HTERT RPE-1 (cell line): ENCODE data around the gene ASIC4.

Experiments used
- in situ Hi-C: fragments of 300-500 bp; cut with MboI; formaldehyde crosslinking; loops from 4 replicates; pipeline ENCODE4 v1.14.3; 2020; ENCODE audit warnings: low sequenced_read_pairs

The ASIC4 gene, protein sequence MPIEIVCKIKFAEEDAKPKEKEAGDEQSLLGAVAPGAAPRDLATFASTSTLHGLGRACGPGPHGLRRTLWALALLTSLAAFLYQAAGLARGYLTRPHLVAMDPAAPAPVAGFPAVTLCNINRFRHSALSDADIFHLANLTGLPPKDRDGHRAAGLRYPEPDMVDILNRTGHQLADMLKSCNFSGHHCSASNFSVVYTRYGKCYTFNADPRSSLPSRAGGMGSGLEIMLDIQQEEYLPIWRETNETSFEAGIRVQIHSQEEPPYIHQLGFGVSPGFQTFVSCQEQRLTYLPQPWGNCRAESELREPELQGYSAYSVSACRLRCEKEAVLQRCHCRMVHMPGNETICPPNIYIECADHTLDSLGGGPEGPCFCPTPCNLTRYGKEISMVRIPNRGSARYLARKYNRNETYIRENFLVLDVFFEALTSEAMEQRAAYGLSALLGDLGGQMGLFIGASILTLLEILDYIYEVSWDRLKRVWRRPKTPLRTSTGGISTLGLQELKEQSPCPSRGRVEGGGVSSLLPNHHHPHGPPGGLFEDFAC

DNA sequence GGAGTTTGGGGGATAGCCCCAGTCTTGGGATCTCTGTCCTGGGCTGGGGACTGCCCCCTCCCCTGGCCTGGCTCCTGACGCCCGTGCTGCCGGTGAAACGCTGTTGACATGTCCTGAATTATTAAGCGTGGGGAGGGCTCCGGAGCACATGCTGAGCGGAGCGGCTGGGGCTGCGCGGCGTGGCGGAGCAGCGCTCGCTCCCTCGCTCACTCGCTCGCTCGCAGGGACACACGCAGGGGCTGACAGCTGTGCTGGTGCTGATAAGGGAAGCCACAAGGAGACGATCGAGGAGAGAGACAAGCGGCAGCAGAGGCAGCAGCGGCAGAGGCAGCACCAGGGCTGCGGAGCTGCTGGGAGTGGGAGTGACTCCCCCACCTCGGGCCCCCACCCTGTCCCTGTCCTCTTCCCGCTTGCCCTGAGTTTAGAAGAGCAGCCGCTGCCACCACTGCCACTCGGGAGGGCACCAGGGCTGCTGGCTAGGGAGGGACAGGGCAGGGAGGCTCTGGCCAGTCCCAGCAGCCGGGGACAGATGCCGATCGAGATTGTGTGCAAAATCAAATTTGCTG is at the start of gene ASIC4:
ASIC4 (plus strand) TSS at position 287 of the 566 bp plus-strand sequence; CDS start at position 530, 243 bp downstream.
- in situ Hi-C loops, result loop anchor here (25.0 kb wide), 1 partner anchor 102 kb away; the partner anchor contains the start of gene DES

DNA sequence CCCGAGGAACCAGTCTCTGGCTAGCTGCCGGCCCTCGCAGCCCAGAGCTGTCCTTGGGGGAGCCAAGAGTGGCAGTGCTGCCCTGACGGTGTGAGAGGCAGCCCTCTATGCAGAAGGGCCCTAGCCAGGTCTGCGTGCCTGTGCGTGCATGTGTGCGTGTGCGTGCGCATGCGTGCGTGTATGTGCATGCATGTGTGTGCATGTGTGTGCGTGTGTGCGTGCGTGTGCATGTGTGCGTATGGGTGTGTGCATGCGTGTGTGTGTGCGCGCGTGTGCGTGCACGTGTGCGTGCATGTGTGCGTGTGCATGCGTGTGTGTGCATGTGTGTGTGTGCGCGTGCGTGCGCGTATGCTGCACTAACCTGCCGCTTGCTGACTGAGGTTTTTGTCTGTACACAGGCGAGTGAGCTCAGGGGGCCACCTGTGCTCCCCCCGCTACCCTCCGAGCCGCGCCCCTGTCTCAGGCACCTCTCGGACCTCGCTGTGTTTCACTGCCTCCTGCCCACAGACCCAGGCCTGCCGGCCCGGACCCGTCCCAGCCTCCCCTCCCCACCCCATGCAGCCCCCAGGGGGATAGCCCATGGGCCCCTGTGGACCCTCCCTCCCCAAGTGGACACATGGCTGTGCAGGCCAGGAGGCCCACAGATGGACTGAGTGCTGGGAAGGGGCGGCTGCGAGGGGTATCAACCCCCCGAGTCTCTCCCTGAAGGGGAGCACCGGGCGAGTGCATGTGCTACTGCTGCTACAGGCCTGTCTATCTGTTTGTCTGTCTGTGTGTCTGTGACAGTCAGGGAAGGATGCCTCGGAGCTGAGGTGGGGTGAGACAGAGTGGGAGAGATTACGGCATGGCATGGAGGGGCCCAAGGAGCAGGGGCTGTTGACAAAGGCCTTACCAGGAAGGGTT is 48.4 kb upstream of the ASIC4 start:
- in situ Hi-C loops, result no loop called here

DNA sequence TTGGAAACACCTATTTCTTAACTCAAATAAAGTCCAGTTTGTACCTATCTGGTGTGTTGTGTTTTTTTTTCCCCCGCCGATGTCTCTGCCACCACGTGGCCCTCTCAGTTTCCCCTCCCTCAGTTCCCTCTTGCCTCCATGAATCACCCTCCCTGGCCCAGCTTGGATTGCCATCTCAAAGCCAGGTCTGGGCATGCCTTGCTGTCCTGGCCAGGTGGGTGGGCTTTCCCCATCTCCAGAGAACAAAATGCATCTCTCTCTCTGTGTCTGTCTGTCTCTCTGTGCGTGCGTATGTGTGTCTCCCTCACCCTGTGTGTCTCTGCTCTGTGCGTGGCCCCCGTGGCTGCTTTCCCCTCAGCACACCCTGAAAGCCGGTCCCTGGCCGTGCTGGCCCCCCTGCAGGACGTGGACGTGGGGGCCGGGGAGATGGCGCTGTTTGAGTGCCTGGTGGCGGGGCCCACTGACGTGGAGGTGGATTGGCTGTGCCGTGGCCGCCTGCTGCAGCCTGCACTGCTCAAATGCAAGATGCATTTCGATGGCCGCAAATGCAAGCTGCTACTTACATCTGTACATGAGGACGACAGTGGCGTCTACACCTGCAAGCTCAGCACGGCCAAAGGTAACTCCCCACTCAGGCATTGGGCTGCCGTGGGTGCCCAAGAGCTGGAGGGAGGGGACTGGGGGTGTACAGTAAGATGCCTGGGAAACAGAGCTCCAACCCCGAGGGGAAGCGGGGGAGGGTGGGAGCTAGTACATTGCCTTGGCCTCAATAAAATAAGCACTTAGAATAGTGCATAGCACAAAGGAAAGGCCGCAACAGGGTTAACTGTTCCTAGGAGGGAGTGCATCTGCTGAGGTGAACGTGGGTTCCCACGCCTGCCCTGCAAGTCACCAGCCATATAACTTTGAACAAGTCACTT is 47.2 kb upstream of the ASIC4 start:
- in situ Hi-C loops, result no loop called here

DNA sequence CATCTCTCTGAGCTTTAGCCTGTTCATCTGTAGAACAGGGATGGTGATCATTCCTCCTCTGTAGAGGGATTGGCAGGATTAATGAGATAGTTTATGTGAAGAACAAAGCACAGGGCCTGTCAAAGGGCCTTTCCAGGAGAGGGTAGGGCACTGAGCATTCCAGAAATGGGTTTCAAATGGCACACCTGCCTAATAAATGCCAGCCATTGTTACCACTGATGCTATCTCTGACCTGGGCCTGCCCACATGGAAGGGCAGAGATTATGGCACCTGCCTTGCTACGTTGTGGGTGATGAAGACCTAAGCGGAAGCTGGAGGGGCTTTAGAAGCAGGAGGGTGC is 46.6 kb upstream of the ASIC4 start:
- in situ Hi-C loops, result no loop called here

DNA sequence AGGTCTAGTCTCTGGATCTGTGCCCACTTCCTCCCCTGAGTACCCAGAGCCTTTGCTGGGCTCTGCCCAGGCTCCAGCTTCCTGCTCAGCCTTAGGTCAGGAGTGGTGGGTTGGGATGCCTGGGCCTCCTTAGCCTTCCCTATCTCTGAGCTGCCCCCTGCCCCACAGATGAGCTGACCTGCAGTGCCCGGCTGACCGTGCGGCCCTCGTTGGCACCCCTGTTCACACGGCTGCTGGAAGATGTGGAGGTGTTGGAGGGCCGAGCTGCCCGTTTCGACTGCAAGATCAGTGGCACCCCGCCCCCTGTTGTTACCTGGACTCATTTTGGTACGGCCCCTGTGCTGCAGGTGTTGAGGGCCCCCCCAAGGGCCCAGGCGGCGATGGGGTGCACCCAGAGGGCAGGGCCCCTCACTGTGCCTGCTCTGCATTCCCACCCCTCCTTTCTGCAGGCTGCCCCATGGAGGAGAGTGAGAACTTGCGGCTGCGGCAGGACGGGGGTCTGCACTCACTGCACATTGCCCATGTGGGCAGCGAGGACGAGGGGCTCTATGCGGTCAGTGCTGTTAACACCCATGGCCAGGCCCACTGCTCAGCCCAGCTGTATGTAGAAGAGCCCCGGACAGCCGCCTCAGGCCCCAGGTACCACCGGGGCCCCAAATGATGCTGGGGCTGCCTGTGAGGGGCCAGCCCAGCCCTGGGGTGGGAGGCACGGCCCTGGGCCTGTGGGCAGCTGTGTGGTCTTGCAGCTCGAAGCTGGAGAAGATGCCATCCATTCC is 45.7 kb upstream of the ASIC4 start:
- in situ Hi-C loops, result no loop called here

DNA sequence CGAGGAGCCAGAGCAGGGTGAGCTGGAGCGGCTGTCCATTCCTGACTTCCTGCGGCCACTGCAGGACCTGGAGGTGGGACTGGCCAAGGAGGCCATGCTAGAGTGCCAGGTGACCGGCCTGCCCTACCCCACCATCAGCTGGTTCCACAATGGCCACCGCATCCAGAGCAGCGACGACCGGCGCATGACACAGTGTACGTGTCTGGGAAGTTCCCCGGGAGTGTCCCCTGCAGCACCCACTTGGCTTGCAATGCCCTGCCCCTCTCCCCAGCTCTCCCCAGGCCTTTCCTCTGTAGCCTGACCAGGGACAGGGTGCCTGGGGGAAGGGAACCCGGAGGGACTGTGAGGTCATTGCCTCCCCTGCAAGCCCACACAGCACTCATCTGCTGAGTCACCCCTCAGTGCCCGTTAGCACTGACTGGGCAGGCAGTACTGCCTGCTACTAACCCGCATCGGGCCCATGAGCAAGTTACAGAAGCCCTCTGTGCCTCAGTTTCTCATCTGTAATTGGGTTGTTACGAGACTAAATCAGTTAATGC is 45.0 kb upstream of the ASIC4 start:
- in situ Hi-C loops, result no loop called here

DNA sequence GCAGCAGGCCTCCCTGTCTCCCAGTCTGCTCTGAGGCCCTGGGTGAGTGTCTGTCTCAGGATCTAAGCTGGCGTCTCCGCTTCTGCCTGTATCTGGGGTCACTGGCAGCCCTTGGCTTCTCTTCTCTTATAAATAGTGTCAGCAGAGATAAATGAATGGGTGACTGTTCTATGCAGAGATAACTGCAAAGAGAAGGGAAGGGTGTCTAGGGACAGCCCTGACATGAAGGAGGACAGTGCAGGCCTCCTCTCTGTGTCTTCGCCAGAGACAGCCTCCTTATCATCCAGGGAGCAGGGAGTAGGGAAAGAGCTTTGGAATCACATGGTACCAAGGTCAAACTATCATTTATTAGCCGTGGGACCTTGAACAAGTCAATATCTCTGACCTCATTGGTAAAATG is 43.9 kb upstream of the ASIC4 start:
- in situ Hi-C loops, result no loop called here

DNA sequence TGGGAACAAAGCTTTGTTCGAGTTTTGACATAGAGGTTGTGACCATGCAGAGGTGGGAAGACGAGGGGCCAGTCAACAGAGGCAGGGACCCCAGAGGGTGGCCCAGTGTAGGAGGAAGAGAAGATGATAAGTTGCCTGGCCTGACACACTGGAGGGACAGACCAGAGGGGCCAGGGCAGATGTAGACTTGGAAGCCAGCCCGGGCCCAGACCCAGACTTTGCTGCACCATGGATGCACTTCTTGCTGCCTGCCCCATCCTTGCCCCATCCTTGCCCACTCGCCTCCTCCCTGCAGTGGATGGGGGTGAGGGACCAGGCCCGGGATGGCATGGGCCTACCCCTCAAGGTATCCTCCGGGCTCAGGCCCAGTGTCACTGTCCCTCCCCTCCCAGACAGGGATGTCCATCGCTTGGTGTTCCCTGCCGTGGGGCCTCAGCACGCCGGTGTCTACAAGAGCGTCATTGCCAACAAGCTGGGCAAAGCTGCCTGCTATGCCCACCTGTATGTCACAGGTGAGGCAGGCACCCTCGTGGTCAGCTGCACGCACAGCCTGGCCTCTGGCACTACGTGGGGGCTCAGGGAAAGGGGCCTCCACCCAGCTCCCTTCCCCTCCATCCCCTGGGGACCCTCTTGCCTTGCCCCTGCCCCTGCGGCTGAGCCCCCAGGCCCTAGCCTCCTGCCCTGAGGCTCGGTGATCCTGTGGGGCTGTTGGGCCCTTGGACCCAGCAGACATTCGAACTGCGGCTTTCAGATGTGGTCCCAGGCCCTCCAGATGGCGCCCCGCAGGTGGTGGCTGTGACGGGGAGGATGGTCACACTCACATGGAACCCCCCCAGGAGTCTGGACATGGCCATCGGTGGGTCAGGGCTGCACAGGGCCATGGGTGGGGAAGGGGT is 42.6 kb upstream of the ASIC4 start:
- in situ Hi-C loops, result no loop called here

DNA sequence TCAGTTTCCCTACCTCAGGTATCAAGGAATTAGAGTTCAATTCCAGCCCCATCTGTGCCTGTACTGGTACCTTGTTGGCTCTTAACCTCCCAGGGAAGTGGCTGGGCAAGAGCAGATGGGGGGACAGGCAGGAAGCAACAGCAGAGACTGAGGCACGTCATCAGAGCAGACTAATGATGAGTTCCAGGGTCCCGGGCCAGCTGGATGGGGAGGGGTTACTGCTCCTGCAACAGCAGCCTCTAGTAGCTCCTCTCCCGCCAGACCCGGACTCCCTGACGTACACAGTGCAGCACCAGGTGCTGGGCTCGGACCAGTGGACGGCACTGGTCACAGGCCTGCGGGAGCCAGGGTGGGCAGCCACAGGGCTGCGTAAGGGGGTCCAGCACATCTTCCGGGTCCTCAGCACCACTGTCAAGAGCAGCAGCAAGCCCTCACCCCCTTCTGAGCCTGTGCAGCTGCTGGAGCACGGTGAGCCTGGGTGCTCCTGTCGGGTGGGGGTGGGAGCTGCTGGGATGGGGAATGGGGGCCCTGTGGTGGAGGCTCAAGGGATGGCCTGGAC is 41.6 kb upstream of the ASIC4 start:
- in situ Hi-C loops, result no loop called here

DNA sequence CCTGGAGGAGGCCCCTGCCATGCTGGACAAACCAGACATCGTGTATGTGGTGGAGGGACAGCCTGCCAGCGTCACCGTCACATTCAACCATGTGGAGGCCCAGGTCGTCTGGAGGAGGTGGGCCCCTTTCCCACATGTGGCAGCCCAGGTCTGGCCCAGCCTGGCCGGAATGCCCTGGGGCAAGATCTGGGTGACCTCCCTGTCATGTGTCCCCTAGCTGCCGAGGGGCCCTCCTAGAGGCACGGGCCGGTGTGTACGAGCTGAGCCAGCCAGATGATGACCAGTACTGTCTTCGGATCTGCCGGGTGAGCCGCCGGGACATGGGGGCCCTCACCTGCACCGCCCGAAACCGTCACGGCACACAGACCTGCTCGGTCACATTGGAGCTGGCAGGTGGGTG is 40.8 kb upstream of the ASIC4 start:
- in situ Hi-C loops, result no loop called here

DNA sequence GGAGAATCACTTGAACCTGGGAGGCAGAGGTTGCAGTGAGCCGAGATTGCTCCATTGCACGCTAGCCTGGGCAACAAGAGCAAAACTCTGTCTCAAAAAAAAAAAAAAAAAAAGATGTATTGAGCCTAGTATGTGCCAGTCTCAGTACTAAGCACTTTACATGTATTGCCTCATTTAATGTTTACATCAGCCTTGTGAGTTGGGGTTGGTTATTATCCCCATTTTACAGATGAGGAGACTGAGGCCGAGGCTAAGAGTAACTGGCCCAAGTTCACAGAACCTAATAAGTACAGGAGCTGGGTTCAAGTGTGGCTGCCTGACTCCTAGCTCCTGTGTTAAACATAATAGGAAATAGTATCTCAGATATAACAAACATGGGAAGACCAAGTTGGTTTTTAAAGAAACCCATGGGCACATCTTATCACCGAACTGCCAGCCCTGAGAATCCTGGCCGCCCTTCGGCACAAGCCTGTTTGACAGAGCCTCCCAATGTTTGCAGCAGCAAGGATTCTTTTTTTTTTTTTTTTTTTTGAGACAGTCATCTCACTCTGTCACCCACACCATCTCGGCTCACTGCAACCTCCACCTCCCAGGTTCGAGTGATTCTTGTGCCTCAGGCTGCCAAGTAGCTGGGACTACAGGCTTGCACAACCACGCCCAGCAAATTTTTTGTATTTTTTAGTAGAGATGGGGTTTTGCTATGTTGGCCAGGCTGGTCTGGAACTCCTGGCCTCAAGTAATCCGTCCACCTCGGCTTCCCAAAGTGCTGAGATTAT is 39.8 kb upstream of the ASIC4 start:
- in situ Hi-C loops, result no loop called here

DNA sequence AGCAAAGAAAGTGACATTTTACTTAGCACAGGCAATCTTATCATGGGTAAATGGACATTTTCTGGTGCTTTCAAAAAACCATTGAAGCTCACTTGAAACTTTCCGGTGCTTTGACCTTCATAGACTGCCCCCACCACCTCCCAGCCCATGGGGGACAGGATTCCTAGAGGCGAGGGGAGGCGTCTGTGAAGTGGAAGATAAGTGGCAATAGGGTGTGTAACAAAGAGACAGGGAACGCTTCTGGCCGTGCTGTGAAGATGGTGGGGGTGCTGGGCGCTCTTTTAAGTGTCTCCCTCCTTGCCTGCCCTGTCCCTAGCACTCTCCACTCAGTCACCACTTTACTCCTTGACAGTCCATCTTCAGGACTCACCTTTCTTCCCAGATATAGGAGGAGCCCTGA is 39.0 kb upstream of the ASIC4 start:
- in situ Hi-C loops, result no loop called here

DNA sequence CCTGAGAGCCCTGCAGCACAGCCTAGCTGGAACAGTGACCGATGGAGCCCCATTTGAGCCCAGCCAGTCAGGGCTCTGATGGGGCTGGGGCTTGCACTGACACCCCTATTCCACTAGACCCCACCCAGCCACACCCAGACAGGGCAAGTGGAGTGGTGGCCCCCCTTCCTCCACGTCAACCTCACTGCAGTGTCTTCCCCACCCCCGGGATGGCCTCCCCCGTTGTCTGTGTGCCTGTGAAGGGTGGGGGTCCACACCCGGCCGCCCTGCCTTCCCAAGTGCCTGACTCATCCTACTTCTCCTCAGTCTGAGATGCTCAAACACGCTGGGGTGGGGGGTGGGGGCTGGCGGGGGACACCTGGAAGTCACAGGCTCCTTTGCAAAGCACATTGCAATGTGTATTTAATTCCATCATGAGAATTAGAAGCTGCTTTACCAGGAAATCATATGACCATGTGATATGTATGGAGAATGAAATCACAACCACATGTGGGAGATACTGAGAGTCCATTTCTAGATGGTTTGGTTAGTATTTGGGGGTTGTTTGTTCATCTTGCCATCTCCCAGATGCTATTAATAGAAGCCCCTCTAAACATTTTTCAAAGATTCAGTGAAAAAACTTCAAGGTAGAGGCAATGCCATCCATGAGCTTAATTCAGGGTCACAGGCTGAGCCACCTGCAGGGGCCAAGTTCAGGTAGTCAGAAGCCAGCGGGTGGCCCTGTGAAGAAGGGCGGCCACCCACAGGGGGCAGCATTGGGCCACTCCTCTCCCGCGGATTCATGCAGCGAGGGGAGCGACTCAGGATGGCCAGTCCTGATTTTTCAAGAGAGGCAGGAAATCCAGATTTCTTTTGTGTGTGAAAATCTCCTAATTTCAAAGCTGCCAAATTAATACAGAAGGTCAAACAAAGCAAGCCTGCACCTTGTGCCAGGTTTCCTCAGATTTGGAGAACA is 38.3 kb upstream of the ASIC4 start:
- in situ Hi-C loops, result no loop called here

DNA sequence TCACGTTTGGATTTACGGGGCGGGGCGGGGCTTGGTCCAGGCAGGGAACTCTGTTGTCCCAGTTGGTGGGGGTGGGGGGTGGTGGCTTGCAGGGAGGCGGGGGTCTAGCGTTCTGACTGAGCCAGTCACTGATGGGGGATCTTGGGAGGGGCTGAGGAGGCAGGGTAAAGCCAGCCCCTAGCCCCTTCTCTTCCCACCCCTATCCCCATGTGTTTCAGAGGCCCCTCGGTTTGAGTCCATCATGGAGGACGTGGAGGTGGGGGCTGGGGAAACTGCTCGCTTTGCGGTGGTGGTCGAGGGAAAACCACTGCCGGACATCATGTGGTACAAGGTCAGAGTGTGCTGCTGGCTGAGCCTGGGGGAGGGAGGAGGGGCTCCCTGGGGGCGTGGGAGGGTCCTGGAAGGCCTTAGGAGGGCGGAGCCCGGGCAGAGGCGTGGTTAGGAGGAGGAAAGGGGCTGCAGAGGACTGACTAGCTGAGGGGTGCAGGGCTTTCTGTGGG is 37.6 kb upstream of the ASIC4 start:
- in situ Hi-C loops, result no loop called here

DNA sequence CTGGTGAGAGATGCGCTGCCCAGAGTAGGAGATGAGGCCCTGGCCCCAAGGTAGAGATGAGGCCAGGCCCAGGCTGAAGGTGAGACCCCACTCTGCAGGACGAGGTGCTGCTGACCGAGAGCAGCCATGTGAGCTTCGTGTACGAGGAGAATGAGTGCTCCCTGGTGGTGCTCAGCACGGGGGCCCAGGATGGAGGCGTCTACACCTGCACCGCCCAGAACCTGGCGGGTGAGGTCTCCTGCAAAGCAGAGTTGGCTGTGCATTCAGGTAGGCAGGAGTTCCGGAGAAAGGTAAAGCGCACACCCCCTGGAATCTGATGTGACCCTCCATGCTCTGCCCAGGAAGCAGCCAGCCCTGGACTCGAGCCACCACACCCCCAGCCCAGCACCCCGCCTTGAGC is 37.1 kb upstream of the ASIC4 start:
- in situ Hi-C loops, result no loop called here

DNA sequence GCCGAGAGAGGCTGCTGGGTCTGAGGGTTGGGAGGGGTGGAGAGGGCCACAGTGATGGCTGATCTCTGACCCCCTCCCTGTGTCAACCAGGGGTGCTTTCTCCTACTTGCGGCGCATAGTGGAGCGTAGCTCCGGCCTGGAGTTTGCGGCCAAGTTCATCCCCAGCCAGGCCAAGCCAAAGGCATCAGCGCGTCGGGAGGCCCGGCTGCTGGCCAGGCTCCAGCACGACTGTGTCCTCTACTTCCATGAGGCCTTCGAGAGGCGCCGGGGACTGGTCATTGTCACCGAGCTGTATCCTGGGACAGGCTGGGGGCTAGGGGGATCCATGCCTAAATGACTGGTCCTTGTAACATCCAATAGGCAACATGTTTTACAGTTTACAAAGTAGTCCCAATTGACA is 36.5 kb upstream of the ASIC4 start:
- in situ Hi-C loops, result no loop called here
